Activated T-helper 17 cell treated with anti-CD3 and anti-CD28 coated beads, Interleukin-2, amount 50 U/mL, for 72 hours (primary cell): ENCODE measurements around the gene OGN. TPM values are rescaled to one million over a fixed set of nuclear protein-coding genes. Genes with fewer than 3 reads are reported as not detected.

ENCODE experiments used
- ATAC-seq: fragments of 150-1000 bp; cut with Tn5 transposase; replicated peaks from 2 replicates; pipeline ENCODE4 v1.10.0; 2021; ENCODE audit warnings: mild to moderate bottlenecking, moderate library complexity
- H3K27ac Mint-ChIP-seq: one replicate; pipeline ENCODE4 v1.8.0; 2022; ENCODE audit warnings: mixed read lengths
- H3K27me3 Mint-ChIP-seq: one replicate; pipeline ENCODE4 v1.8.0; 2022; ENCODE audit warnings: mixed read lengths
- H3K36me3 Mint-ChIP-seq: one replicate; pipeline ENCODE4 v1.8.0; 2022; ENCODE audit warnings: low read depth, mild to moderate bottlenecking, mixed read lengths
- H3K4me1 Mint-ChIP-seq: one replicate; pipeline ENCODE4 v1.8.0; 2022; ENCODE audit warnings: mixed read lengths
- H3K4me3 Mint-ChIP-seq: one replicate; pipeline ENCODE4 v1.8.0; 2022; ENCODE audit warnings: mild to moderate bottlenecking, mixed read lengths
- H3K9me3 Mint-ChIP-seq: one replicate; pipeline ENCODE4 v1.8.0; 2022; ENCODE audit warnings: mixed read lengths
- total RNA-seq, 2 donors: library from RNA; stranded (reverse); gene quantifications; one replicate each; pipeline ENCODE4 v1.2.3, GENCODE V29; 2022

OGN gene
- total RNA-seq, 2 donors from 2014 or later = 0.30 TPM; not detected in 1

GRCh38 chr9:92385477-92385876 is 18.9 kb downstream of the OGN start:
- Mint-ChIP-seq H3K27ac (no peak overlapping the region), H3K4me1 (no peaks in the 10 kb centered on the region), H3K4me3 (no peak overlapping the region), H3K9me3 (no peaks in the 10 kb centered on the region), H3K27me3 (no peaks in the 10 kb centered on the region), H3K36me3 (no peaks in the 10 kb centered on the region)
- ATAC-seq = no peak

GRCh38 chr9:92385001-92385400 is 19.4 kb downstream of the OGN start:
- H3K9me3 Mint-ChIP-seq = no peaks in the 10 kb centered on the region
- H3K4me3 Mint-ChIP-seq = no peak overlapping the region
- H3K36me3 Mint-ChIP-seq = no peaks in the 10 kb centered on the region
- no peak for ATAC-seq
- no peaks in the 10 kb centered on the region for H3K4me1 Mint-ChIP-seq
- no peaks in the 10 kb centered on the region for H3K27me3 Mint-ChIP-seq
- H3K27ac Mint-ChIP-seq = no peak overlapping the region

- no peak for ATAC-seq
- Mint-ChIP-seq H3K27me3 (no peaks in the 10 kb centered on the region), H3K36me3 (no peaks in the 10 kb centered on the region), H3K27ac (no peak overlapping the region), H3K4me1 (peaks cover 3% of the 10 kb centered on the region), H3K4me3 (no peak overlapping the region), H3K9me3 (no peaks in the 10 kb centered on the region)
These were observed 20.0 kb downstream of the OGN start for GRCh38 chr9:92384375-92384774.

GRCh38 chr9:92381775-92382174 is 22.6 kb downstream of the OGN start:
- peaks cover 6% of the 10 kb centered on the region for H3K4me1 Mint-ChIP-seq
- no peak for ATAC-seq
- H3K9me3 Mint-ChIP-seq = no peaks in the 10 kb centered on the region
- H3K27ac Mint-ChIP-seq = no peak overlapping the region
- H3K4me3 Mint-ChIP-seq = no peak overlapping the region
- H3K36me3 Mint-ChIP-seq = no peaks in the 10 kb centered on the region
- H3K27me3 Mint-ChIP-seq = no peaks in the 10 kb centered on the region

GRCh38 chr9:92380603-92381002 is 23.8 kb downstream of the OGN start:
- Mint-ChIP-seq H3K27ac (no peak overlapping the region), H3K27me3 (no peaks in the 10 kb centered on the region), H3K36me3 (no peaks in the 10 kb centered on the region), H3K4me3 (no peak overlapping the region), H3K4me1 (peaks cover 6% of the 10 kb centered on the region), H3K9me3 (no peaks in the 10 kb centered on the region)
- ATAC-seq = no peak

- Mint-ChIP-seq H3K27ac (no peak overlapping the region), H3K36me3 (peaks cover 9% of the 10 kb centered on the region), H3K4me3 (no peak overlapping the region), H3K4me1 (peaks cover 6% of the 10 kb centered on the region), H3K27me3 (no peaks in the 10 kb centered on the region), H3K9me3 (peaks cover 6% of the 10 kb centered on the region)
- peak; percentile 55 for ATAC-seq
These were observed 25.4 kb downstream of the OGN start for GRCh38 chr9:92378865-92379560.

- Mint-ChIP-seq H3K27ac (peak overlapping the region; percentile 36), H3K4me1 (peaks cover 6% of the 10 kb centered on the region), H3K36me3 (peaks cover 10% of the 10 kb centered on the region), H3K4me3 (no peak overlapping the region), H3K27me3 (no peaks in the 10 kb centered on the region), H3K9me3 (peaks cover 7% of the 10 kb centered on the region)
- no peak for ATAC-seq
These were observed 26.5 kb downstream of the OGN start for GRCh38 chr9:92377876-92378275.

GRCh38 chr9:92373167-92373566 is 31.2 kb downstream of the OGN start:
- ATAC-seq = no peak
- Mint-ChIP-seq H3K27ac (no peak overlapping the region), H3K9me3 (peaks cover 13% of the 10 kb centered on the region), H3K36me3 (peaks cover 17% of the 10 kb centered on the region), H3K4me1 (no peaks in the 10 kb centered on the region), H3K4me3 (no peak overlapping the region), H3K27me3 (no peaks in the 10 kb centered on the region)

- no peak overlapping the region for H3K4me3 Mint-ChIP-seq
- no peaks in the 10 kb centered on the region for H3K4me1 Mint-ChIP-seq
- no peak for ATAC-seq
- peaks cover 13% of the 10 kb centered on the region for H3K36me3 Mint-ChIP-seq
- no peak overlapping the region for H3K27ac Mint-ChIP-seq
- H3K9me3 Mint-ChIP-seq = peaks cover 7% of the 10 kb centered on the region
- no peaks in the 10 kb centered on the region for H3K27me3 Mint-ChIP-seq
These were observed 35.3 kb downstream of the OGN start for GRCh38 chr9:92369075-92369474.

GRCh38 chr9:92360083-92360482 is 44.3 kb downstream of the OGN start:
- Mint-ChIP-seq H3K27ac (no peak overlapping the region), H3K4me3 (no peak overlapping the region), H3K27me3 (no peaks in the 10 kb centered on the region), H3K9me3 (peaks cover 5% of the 10 kb centered on the region), H3K4me1 (no peaks in the 10 kb centered on the region), H3K36me3 (peaks cover 13% of the 10 kb centered on the region)
- ATAC-seq = no peak

- no peak for ATAC-seq
- H3K4me1 Mint-ChIP-seq = no peaks in the 10 kb centered on the region
- peaks cover 5% of the 10 kb centered on the region for H3K9me3 Mint-ChIP-seq
- no peak overlapping the region for H3K27ac Mint-ChIP-seq
- H3K36me3 Mint-ChIP-seq = peaks cover 13% of the 10 kb centered on the region
- H3K27me3 Mint-ChIP-seq = no peaks in the 10 kb centered on the region
- no peak overlapping the region for H3K4me3 Mint-ChIP-seq
These were observed 44.9 kb downstream of the OGN start for GRCh38 chr9:92359394-92359995.

- H3K9me3 Mint-ChIP-seq = peaks cover 5% of the 10 kb centered on the region
- H3K27me3 Mint-ChIP-seq = no peaks in the 10 kb centered on the region
- no peak overlapping the region for H3K4me3 Mint-ChIP-seq
- H3K4me1 Mint-ChIP-seq = no peaks in the 10 kb centered on the region
- H3K36me3 Mint-ChIP-seq = peaks cover 23% of the 10 kb centered on the region
- no peak for ATAC-seq
- no peak overlapping the region for H3K27ac Mint-ChIP-seq
These were observed 51.3 kb downstream of the OGN start for GRCh38 chr9:92353051-92353450.

- H3K9me3 Mint-ChIP-seq = no peaks in the 10 kb centered on the region
These were observed 53.6 kb downstream of the OGN start for GRCh38 chr9:92350740-92351133.

GRCh38 chr9:92349771-92350739 is 54.3 kb downstream of the OGN start:
- Mint-ChIP-seq H3K27me3 (no peaks in the 10 kb centered on the region), H3K4me1 (no peaks in the 10 kb centered on the region), H3K36me3 (peaks cover 31% of the 10 kb centered on the region), H3K9me3 (no peaks in the 10 kb centered on the region), H3K27ac (no peak overlapping the region), H3K4me3 (no peak overlapping the region)
- ATAC-seq = no peak

More at GRCh38 chr9:92350740-92351133, 53.6 kb downstream of the OGN start:
- H3K36me3 Mint-ChIP-seq = peaks cover 31% of the 10 kb centered on the region
- H3K27ac Mint-ChIP-seq = no peak overlapping the region
- no peaks in the 10 kb centered on the region for H3K27me3 Mint-ChIP-seq
- ATAC-seq = no peak
- no peaks in the 10 kb centered on the region for H3K4me1 Mint-ChIP-seq
- no peak overlapping the region for H3K4me3 Mint-ChIP-seq
